Stimulated activated CD4-positive, alpha-beta T cell treated with anti-CD3 and anti-CD28 coated beads, Interleukin-1b, Interleukin-23, amount 100 ng/mL, for 1 hour (primary cell): ENCODE measurements around the gene SCRT2.
"Not testable (repeated sequence)": the region's sequence is repeated elsewhere in the genome, so short reads cannot be mapped to it uniquely, and the experiment has no call there.

Experiments
- DNase-seq, 2 donors: peaks; one replicate each; pipeline ENCODE4 v3.0.0-alpha.2; 2020; ENCODE audit warnings: low read depth in 2 of 2

Gene SCRT2

DNA sequence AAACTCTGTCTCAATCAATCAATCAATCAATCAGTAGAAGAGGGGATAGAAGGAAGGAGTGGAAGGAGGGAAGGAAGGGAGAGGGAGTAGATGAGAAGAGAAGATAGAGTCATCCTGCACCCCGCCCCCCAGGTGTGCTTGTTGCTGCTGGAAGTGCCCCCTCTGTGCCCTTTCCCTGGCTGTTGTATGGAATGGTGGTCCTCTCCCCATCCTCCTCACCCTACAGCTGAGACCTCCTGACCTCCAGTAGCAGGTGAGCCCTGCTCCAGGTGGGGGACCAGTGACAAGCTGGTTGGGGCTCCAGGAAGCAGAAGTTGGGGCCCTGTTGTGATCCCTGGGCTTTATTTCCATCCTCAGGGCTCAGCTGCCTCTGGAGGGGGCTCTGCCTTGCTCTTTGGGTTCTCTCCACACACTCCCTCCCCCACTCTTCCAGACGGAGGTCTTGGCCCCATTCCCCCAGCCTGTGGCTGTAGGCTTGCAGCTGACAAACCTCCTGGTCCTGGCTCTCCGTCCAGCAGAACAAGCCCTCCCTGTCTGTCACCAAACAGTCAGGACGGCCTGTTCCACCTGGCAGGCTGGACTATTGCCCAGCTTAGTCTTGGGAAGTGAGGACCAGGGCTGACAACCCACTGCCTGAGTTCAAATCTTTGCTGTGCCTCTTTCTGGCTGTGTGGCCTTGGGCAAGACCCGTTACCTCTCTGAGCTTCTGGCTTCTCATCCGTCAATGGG lies 26.0 kb upstream of the SCRT2 start:
- DNase-seq: no peak

DNA sequence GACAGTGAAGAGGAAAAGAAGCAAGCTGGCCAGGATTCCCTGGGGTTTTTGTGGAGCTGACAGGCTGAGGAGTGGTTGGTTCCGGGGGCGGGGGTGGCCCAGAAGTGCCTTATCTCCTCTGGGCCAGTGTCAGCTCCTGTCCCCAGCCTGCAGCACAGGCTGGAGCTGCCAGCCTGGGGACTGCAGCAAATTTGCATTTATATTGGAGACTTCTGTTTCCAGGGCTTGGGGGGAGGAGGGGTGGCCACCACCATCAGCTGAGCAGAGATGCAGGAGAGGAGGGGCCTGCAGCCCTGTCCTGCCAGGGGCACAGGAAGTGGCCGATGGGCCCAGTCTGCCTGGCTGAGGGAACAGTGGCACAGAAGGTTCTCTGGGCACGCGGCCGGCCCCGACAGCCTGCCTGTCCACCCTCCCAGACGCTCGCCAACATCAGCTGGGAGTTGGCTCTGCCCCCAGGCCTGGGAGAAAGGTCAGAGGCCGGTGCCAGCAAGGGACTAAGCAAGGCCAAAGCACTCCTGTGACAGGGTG lies 24.3 kb upstream of the SCRT2 start:
- DNase-seq: no peak

DNA sequence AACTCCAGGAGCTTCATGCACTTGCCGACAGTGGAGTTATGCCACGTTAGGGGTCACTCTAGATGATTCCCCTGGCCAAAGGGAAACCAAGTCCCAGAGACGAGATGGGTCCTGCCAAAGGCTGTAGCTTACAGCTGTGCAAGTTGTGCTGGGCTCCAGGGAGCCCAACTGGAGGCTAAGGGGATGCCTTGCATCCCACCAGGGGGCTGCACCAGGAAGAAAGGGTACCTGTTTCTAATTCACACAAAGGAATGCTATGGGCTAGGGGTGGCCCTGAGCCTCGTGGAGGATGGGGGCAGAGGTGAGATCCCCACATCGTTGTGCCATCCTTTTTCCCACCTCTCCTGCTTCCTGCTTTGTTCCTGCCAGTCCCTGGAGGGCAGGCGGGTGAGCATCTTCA lies 23.7 kb upstream of the SCRT2 start:
- DNase-seq: no peak

DNA sequence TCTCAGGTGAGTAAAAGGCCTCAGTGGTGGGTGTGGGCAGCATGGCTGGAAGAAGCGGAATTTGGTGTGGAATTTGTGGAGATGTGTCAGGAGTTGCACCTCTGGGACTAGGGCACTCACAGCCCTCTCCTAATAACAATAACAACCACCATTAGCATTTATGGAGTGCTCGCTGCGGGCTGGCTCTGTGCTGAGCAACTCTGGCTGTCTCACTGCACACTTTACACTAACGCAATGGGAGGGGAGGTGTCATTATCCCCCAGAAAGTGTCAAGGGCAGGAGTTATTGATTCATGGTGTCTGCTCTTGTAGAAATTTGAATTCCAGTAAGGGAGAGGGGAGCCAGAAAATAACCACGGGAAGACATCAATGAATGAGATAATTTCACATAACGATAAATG lies 22.7 kb upstream of the SCRT2 start:
- DNase-seq: no peak

DNA sequence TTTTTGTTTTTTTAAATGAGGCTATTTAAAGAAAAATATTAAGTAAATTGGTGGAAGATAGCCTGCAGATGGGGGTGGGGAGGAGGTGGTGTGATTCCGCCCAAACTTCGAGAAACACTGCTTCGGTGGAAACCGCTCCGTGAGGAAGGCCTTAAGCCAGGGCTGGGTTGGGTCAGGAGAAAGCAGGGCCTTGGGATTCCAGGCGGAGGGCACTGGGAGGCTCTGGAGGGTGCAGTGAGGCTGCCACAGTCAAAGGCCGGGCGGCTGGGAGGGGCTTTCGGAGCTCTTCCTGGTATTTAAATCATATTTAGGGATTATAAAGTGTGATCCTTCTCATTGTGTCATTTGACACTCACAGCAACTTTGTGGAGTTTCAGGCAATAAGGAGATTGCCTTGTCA lies 22.2 kb upstream of the SCRT2 start:
- DNase-seq: no peak

DNA sequence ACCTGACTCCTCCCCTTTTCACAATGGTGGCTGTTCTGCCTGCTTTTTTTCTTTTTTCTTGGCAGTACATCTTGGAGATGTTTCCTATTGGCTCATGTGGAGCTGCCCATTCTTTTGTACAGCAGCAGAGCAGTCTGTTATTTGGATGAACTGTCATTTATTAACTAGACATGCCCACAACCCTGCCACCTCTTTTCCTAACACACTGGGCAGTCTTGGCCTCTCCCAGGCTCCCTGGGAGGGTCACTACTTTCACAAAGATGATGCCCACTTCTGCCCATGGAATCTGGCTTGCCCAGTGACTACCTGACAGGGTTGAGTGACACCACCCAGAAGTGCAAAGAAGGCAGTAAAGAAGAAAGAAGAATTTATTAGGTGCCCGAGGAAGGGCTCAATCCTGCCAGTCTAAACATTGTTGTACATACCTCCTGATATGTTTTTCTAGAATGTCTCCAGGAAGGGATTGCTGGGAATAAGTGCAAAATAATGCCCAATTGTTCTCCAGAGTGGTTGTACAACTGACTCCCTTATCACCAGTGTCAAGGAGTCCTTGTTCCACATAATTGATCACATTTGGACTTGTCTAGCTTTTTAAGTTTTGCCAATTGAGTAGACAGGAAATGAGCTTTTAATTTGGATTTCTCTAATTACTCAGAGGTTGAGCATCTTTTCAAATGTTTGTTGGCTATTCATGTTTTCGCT lies 19.7 kb upstream of the SCRT2 start:
- DNase-seq: no peak

DNA sequence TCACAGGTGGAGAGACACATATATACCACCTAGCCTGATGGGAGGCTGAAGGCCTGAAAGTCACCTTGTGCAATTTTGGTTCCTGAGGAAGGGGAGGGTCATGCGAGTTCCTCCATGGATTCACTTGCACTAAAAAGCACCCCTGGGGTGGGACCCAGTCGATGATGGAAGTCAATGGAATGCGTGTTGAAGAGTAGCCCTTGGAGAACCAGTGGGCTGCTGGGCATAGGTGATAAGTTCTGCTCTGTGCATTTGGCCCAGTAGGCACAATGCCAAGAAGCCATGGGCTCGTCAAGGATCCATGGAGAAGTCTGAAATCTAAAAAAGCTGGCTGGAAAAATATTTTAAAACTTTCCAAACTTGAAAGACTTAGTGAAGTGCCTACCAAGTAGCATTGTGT lies 18.9 kb upstream of the SCRT2 start:
- no peak for DNase-seq

DNA sequence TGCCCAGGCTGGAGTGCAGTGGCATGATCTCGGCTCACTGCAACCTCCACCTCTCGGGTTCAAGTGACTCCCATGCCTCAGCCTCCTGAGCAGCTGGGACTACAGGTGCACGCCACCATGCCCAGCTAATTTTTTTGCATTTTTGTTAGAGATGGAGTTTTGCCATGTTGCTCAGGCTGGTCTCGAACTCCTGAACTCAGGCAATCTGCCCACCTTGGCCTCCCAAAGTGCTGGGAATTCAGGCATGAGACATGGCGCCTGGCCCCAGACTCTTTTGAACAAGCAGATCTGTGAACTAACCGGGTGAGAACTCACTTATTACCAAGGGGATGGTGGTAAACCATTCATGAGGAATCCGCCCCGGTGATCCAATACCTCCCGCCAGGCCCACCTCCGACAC lies 18.2 kb upstream of the SCRT2 start:
- DNase-seq: not testable (repeated sequence)

DNA sequence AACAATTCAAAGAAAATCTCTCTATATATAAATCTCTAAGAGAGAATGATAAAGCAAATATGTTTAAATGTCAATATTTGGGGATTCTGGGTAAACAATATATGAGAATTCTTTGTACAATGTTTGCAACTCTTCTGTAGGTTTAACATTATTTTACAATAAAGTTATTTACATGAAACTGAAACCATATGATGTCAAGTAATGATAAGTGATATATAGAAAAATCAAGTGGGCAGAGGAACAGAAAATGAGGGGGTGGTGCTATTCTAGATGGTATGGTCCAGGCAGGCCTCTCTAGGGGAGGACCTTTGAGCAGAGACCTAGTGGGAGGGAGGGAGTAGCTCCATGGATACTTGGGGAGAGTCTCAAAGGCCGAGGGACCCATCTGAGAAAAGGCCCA lies 16.4 kb upstream of the SCRT2 start:
- no peak for DNase-seq

DNA sequence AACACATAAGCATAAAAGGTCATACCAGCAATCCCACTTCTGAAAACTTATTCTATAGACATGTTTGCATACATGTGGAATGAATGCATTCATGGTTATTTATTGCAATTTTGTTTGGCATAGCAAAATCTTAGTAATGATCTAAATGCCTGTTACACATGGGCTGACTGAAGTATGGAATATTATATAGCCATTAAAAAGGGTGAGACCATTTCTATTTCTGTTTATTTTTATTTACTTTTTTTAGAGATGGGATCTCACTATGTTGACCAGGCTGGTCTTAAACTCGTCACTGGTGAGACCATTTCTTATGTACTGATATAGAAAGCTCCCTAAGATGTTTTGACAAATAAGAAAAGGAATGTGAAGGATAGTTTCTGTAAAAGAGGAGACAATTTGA lies 14.3 kb upstream of the SCRT2 start:
- DNase-seq: no peak

DNA sequence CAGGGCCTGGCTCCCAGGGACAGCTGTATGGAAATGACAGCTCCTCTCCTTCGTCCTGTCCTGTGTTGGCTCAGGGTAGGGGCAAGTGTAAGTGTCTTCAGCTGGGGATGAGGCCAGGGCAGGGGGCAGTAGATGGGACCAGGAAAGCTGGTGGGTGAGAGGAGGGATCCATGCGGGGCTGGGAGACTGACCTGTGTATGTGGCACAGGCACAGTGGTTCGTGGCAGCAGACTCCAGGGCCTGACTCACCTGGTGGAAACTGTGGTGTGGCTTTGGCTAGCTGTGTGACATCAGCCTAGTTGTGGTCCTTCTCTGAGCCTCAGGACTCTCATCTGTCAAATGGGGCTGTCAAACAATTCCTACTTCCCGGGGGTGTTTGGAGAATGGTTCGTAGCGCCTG lies 13.7 kb upstream of the SCRT2 start:
- DNase-seq: no peak

DNA sequence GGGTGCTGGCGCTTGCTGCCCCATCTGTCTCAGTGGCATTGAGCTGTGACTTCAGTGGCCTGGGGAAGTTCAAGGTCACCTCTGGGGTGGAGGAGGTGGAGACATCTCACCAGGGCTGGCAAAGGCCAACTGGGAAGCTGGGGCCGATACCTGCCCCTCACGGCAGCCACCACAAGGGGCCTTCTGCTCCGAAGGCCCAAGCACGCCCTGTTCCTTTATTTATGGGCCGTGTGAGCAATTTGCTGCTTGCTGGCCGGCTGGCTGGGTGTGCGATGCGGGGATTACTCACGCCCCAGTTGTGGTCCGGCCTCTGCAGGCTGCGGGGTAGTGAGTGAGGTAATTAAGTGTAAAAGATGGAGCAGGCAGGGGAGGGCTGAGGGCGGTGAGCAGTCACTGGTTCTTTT lies 13.2 kb upstream of the SCRT2 start:
- DNase-seq: no peak

DNA sequence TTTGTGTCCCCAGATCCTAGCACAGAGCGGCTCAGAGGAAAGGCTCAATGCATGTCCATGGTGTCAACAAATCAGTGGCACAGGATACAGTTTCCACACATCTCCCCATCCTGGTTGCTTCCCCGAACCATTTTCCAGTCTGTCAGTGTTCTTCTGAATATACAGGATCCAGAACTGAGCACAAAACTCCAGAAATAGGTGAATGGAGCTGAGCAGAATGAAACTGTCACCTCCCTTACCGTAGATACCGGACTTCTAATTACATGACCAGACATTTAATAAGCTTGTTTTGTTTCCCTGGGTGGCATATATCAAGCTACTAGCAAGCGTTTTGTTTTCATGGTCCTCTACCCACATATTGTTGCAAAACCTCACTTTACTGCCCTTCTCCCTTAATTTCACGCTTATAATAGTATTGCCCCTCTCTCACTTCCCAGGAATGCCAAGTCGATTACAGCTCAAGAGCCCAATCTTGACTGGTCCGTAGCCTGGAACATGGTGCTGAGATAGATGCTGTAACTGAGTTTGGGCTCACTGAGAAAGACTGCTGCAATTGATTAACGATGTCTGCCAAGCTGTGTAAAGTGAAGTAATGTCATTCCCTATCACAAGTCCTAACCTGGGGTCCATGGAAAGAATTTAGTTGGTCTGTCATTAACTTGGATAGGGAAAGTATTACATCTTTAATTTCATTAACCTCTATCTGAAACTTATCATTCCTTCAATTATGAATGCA lies 12.0 kb upstream of the SCRT2 start:
- DNase-seq: no peak

DNA sequence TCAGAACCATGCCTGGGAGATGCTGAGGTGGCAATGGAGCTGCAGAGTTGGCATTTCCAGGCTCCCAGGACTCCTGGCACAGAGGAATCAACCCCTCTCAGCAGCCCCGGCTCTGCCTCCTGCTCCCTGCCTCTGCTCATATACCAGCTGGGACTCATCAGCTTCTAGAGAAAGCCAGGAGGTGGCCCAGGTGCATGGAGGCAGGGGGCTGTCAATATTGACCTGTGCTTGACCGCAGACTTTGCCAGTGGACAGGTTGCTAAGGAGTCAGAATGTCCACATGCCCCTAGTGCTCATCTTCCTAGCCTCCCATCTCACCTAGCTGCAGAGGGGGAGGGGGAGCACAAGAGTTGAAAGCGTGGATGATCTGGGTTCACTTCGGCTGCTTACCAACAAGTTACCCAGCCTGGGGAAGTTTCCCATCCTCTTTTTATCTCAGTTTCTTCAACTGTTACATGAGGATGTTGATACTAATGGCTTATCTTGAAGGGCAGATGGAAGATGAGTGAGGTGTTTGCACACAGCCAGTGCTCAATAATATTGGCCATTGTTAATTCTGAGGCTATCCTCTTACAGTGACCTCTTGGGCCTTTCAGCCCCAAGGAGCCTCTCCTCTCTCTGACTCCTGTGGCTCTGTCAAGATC lies 9.2 kb upstream of the SCRT2 start:
- no peak for DNase-seq

DNA sequence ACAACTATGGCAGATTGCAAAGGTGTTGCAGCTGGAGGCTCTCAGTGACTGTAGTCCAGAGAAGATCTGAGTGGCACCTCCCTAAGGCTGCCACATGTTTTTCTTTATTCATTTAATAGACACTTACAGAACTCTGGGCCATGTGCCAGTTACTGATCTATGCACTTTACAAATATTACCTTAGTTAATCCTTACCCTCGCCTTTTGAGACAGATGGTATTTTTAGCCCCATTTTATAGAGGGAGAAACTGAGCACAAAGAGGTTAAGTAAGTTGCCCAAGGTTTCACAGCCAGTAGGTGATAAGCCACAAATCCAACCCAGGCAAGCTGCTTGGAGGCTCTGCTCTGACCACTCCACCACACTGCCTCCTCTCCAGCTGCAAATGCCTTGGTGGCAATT lies 6.5 kb upstream of the SCRT2 start:
- DNase-seq: no peak

DNA sequence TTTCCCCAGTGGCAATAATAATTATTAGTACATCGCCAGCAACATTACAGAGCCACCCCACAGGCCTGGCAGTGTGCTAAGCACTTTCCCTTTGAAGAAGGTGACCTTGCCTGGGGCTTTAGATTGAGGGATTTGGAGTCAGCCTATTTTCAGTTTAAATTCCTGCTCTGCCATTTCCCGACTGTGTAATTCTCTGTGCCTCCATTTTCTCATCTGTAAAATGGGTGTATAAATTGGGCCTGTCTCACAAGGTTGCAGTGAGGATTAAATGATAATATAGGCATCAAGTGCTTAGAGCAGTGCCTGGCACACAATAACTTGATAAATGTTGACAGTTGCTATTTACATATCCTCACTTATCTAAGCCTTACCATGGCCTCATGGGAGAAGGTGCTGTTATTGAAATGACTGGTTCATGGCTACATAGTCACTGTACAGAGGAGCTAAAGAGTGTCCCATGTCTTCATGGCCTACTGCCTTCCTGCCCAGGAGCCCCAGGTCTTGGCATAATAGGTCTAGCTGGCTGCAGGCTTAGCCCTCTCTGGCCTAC lies 5.1 kb upstream of the SCRT2 start:
- DNase-seq: no peak

DNA sequence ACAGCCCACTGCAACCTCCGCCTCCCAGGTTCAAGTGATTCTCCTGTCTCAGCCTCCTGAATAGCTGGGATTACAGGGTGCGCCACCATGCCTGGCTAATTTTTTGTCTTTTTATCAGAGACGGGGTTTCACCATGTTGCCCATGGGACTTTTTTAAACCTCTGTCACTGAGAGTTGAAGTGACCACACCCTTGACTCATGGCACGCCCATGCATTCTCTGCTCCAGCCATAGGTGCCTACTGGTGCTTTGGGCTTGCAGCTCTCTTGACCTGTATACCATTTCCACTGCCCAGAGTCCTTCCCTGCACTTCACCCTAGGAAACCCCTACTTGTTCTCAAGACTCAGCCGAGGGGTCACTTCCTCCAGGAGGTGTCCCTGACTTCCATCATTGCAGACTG lies 2.4 kb upstream of the SCRT2 start:
- DNase-seq: no peak

DNA sequence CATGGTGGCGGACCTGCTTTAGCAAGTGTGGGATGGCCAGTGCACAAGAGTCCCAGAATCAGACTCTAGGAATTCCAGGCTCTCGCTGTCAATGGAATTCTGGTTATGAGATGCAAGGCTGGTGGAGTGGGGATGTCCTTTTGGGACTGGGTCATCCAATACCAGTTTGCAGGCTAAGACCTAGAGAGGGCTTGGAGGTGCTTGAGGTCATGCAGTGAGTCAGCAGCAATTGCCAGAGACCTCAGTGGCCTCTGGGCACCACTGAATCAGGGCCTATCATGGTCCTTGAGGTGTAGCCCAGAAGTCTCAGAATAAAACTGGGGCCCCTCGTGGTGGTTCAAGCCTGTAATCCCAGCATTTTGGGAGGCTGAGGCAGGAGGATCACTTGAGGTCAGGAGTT lies 1.4 kb upstream of the SCRT2 start:
- no peak for DNase-seq

DNA sequence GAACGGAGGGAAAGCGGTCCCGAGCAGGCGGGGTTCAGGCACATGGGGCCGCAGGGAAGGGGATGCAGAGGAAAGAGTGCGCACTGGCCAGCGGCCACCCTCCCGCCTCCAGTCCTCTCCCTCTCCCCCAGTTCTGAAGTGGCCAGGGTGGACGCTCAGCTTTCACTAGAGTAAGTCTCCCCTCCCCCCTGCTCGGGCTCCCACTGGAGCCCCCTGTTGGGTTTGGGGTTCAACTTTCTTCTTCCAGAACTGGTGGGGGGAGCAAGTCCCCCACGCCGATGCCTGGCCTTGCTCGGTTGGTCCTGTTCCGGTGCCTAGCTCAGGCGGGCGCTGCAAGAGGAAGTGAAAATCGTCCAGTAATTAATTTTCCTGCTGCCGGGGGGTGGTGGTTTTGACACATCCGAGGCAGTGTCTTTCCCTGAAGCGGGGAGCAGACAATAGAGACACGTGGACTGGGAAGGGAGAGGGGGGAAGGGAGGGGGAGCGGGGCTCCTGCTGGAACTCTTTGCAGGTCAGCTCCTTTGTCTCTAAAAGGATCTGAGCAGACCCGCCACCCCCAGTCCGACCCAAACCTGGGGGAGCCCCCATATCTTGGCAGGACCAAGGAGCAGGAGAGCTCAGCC lies 824 bp upstream of the SCRT2 start:
- no peak for DNase-seq

DNA sequence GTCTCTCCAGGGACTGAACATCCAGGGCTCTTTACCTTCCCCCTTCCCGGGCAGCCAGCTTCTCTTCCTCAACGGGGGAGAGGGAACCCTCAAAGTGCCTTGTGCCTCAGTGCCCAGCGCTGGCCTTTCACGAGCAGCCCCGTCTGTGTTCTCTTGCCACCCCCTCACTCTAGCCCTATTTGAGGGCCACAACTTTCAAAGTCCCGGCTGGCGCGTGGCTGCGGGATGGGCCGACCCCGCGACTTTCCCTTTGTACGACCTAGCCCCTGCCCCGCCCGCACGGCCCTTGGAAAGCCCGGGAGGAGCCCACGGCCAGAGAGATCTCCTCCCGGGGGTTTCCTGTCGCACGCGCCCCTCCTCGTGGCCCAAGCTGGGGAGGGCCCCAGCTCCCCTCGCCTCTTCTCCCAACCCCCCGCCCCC lies 559 bp downstream of the SCRT2 start:
- DNase-seq: no peak

DNA sequence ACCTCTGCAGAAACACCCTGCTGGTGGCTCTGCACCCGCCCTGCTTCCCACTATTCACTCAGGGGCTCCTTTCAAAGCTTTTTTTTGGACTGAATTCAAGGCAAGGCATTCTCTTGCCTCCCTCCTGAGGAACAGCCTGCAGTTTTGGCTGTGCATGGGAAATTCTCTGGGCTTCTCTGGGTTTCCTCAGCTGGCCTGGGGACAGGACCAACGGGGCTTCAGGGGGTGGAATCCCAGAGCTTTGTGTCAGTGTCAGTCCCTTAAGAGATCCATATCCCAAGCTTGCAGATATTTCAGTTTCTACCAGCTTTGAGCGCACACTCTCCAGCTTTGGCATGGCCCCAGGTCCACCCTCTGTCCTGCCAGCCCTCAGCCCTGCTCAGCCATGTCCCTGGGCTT lies 2.0 kb downstream of the SCRT2 start:
- DNase-seq: no peak
